MM.1S (cell line): ENCODE results near the gene ADRA2B.

ENCODE experiments used
- DNase-seq: peaks from one replicate; pipeline ENCODE4 v3.0.0-alpha.2; 2015
- H2AFZ ChIP-seq: fragments of 300-600 bp; sonication (generic); 2 replicates; pipeline ENCODE4 v1.6.0; 2016; ENCODE audit warnings: antibody characterized with exemption, low read length
- H3F3A ChIP-seq: fragments of 300-600 bp; sonication (generic); 2 replicates; pipeline ENCODE4 v1.6.1; 2016; ENCODE audit warnings: mild to moderate bottlenecking, antibody characterized with exemption, low read length, moderate library complexity, mixed read lengths; ENCODE audit not compliant: insufficient read depth
- H3K27ac ChIP-seq: fragments of 300-600 bp; sonication (generic); 2 replicates; pipeline ENCODE4 v1.5.1; 2016; ENCODE audit warnings: mild to moderate bottlenecking, low read length
- H3K27me3 ChIP-seq: fragments of 300-600 bp; sonication (generic); replicated peaks from 2 replicates; pipeline ENCODE4 v1.6.0; 2016; ENCODE audit warnings: low read length; ENCODE audit not compliant: insufficient read depth
- H3K36me3 ChIP-seq: fragments of 300-600 bp; sonication (generic); replicated peaks from 2 replicates; pipeline ENCODE4 v1.6.1; 2016; ENCODE audit warnings: mild to moderate bottlenecking, low read length, mixed read lengths; ENCODE audit not compliant: insufficient read depth
- H3K4me1 ChIP-seq: fragments of 300-600 bp; sonication (generic); 2 replicates; pipeline ENCODE4 v1.6.1; 2016; ENCODE audit warnings: low read length, mixed read lengths
- H3K4me2 ChIP-seq: fragments of 300-600 bp; sonication (generic); 2 replicates; pipeline ENCODE4 v1.6.0; 2016; ENCODE audit warnings: low read depth, low read length
- H3K4me3 ChIP-seq: fragments of 300-600 bp; sonication (generic); 2 replicates; pipeline ENCODE4 v1.5.1; 2016; ENCODE audit warnings: low read length, mixed read lengths
- H3K79me2 ChIP-seq: fragments of 300-600 bp; sonication (generic); 2 replicates; pipeline ENCODE4 v1.6.1; 2016; ENCODE audit warnings: mixed run types, low read length, mixed read lengths
- H3K9ac ChIP-seq: fragments of 300-600 bp; sonication (generic); 2 replicates; pipeline ENCODE4 v1.6.1; 2016; ENCODE audit warnings: low read length, mixed read lengths
- H3K9me2 ChIP-seq: fragments of 300-600 bp; sonication (generic); replicated peaks from 2 replicates; pipeline ENCODE4 v1.6.1; 2016; ENCODE audit warnings: mild to moderate bottlenecking, low read length, mixed read lengths; ENCODE audit not compliant: insufficient read depth
- H3K9me3 ChIP-seq: fragments of 300-600 bp; sonication (generic); replicated peaks from 2 replicates; pipeline ENCODE4 v1.6.1; 2016; ENCODE audit warnings: mild to moderate bottlenecking, low read length, mixed read lengths; ENCODE audit not compliant: insufficient read depth
- H4K20me1 ChIP-seq: fragments of 300-600 bp; sonication (generic); 2 replicates; pipeline ENCODE4 v1.6.1; 2016; ENCODE audit warnings: mild to moderate bottlenecking, low read length, moderate library complexity, mixed read lengths; ENCODE audit not compliant: insufficient read depth
- CTCF ChIP-seq: fragments of 300-600 bp; sonication (generic); IDR thresholded peaks from 2 replicates; pipeline ENCODE4 v1.5.1; 2016; ENCODE audit warnings: antibody characterized with exemption, low read length, mixed read lengths
- EZH2 ChIP-seq: fragments of 300-600 bp; sonication (generic); optimal IDR thresholded peaks from 2 replicates; pipeline ENCODE3; 2017; ENCODE audit warnings: low read depth, mild to moderate bottlenecking, antibody characterized with exemption, low read length, mixed read lengths
- EZH2phosphoT487 ChIP-seq: fragments of 300-600 bp; sonication (generic); IDR thresholded peaks from 2 replicates; pipeline ENCODE4 v1.6.1; 2018; ENCODE audit warnings: antibody characterized with exemption, low read length

ADRA2B gene

GRCh38 chr2:96097441-96097840 lies 18.9 kb downstream of the ADRA2B start:
- no peak for TF ChIP-seq EZH2phosphoT487
- no peak for TF ChIP-seq CTCF
- TF ChIP-seq EZH2: no peak
- H3K9ac ChIP-seq: no peak overlapping the region

GRCh38 chr2:96095116-96095636 lies 21.2 kb downstream of the ADRA2B start:
- no peaks in the 10 kb centered on the region for H4K20me1 ChIP-seq
- TF ChIP-seq EZH2 (no peak), CTCF (no peak), EZH2phosphoT487 (no peak)
- H3K4me2 ChIP-seq: no peak overlapping the region
- H2AFZ ChIP-seq: no peak overlapping the region
- H3K27ac ChIP-seq: no peak overlapping the region
- H3K4me3 ChIP-seq: no peak overlapping the region
- no peaks in the 10 kb centered on the region for H3K4me1 ChIP-seq
- no peaks in the 10 kb centered on the region for H3K9me2 ChIP-seq
- no peaks in the 10 kb centered on the region for H3K79me2 ChIP-seq
- DNase-seq: no peak
- no peaks in the 10 kb centered on the region for H3K9me3 ChIP-seq
- H3F3A ChIP-seq: no peaks in the 10 kb centered on the region
- no peaks in the 10 kb centered on the region for H3K27me3 ChIP-seq
- H3K36me3 ChIP-seq: no peaks in the 10 kb centered on the region
- no peak overlapping the region for H3K9ac ChIP-seq

More at GRCh38 chr2:96097441-96097840, 18.9 kb downstream of the ADRA2B start:
- H3K4me2 ChIP-seq: no peak overlapping the region
- H3K9me3 ChIP-seq: no peaks in the 10 kb centered on the region
- H3K4me3 ChIP-seq: no peak overlapping the region
- H4K20me1 ChIP-seq: no peaks in the 10 kb centered on the region
- H3K27me3 ChIP-seq: no peaks in the 10 kb centered on the region; the same call in 1 of the 2 replicates
- H3K79me2 ChIP-seq: no peaks in the 10 kb centered on the region
- H3K27ac ChIP-seq: no peak overlapping the region
- H2AFZ ChIP-seq: no peak overlapping the region
- no peaks in the 10 kb centered on the region for H3K9me2 ChIP-seq
- H3K36me3 ChIP-seq: no peaks in the 10 kb centered on the region
- DNase-seq: no peak
- H3F3A ChIP-seq: no peaks in the 10 kb centered on the region
- no peaks in the 10 kb centered on the region for H3K4me1 ChIP-seq

GRCh38 chr2:96093528-96093927 lies 22.8 kb downstream of the ADRA2B start:
- Histone ChIP-seq H3K9me3 (no peaks in the 10 kb centered on the region), H3F3A (no peaks in the 10 kb centered on the region), H3K79me2 (no peaks in the 10 kb centered on the region), H2AFZ (no peak overlapping the region), H3K9me2 (no peaks in the 10 kb centered on the region), H4K20me1 (no peaks in the 10 kb centered on the region), H3K9ac (no peak overlapping the region), H3K4me2 (no peak overlapping the region), H3K27ac (no peak overlapping the region), H3K4me3 (no peak overlapping the region), H3K27me3 (no peaks in the 10 kb centered on the region), H3K36me3 (no peaks in the 10 kb centered on the region), H3K4me1 (no peaks in the 10 kb centered on the region)
- TF ChIP-seq EZH2phosphoT487 (no peak), EZH2 (no peak), CTCF (no peak)
- no peak for DNase-seq
